IPS DF 6.9 (cell line): ENCODE measurements around the gene TMPRSS11D.

Experiments used
- DNase-seq: peaks from one replicate; pipeline ENCODE4 v3.0.0-alpha.2; 2013; ENCODE audit warnings: low read depth, low spot score
- H3K27ac ChIP-seq: one replicate; pipeline ENCODE4 v1.5.1; 2013; ENCODE audit warnings: low read length, control low read depth
- H3K27me3 ChIP-seq: 2 replicates; pipeline ENCODE4 v1.6.1; 2013; ENCODE audit warnings: mild to moderate bottlenecking, low read length; ENCODE audit not compliant: control insufficient read depth, insufficient read depth
- H3K36me3 ChIP-seq: 2 replicates; pipeline ENCODE4 v1.6.1; 2013; ENCODE audit warnings: low read length; ENCODE audit not compliant: control insufficient read depth, insufficient read depth
- H3K4me1 ChIP-seq: 2 replicates; pipeline ENCODE4 v1.6.1; 2013; ENCODE audit warnings: low read length; ENCODE audit not compliant: control insufficient read depth, insufficient read depth
- H3K4me3 ChIP-seq: 2 replicates; pipeline ENCODE4 v1.5.1; 2013; ENCODE audit warnings: mild to moderate bottlenecking, low read length
- H3K9me3 ChIP-seq: 2 replicates; pipeline ENCODE4 v1.6.1; 2013; ENCODE audit warnings: low read length, inconsistent platforms; ENCODE audit not compliant: control insufficient read depth, insufficient read depth
- WGBS: extraction: QIAGEN DNeasy Blood & Tissue Kit; methylation state at CpG from one replicate; pipeline ENCODE4 v1.1.7; 2013; ENCODE audit warnings: mixed read lengths, missing lambda C conversion rate; ENCODE audit not compliant: insufficient read length, insufficient coverage; 5-methylcytosine and 5-hydroxymethylcytosine counted together

TMPRSS11D gene, protein sequence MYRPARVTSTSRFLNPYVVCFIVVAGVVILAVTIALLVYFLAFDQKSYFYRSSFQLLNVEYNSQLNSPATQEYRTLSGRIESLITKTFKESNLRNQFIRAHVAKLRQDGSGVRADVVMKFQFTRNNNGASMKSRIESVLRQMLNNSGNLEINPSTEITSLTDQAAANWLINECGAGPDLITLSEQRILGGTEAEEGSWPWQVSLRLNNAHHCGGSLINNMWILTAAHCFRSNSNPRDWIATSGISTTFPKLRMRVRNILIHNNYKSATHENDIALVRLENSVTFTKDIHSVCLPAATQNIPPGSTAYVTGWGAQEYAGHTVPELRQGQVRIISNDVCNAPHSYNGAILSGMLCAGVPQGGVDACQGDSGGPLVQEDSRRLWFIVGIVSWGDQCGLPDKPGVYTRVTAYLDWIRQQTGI

GRCh38 chr4:67883902-67884301 is at the start of gene TMPRSS11D:
TMPRSS11D (minus strand) TSS chr4:67884002; CDS start chr4:67883933, 69 bp downstream.
- Histone ChIP-seq H3K4me3 (no peak within 1 kb of the TSS), H3K36me3 (no peaks in the 10 kb centered on the region), H3K9me3 (no peaks in the 10 kb centered on the region), H3K27ac (no peak within 1 kb of the TSS), H3K27me3 (no peaks in the 10 kb centered on the region), H3K4me1 (no peaks in the 10 kb centered on the region)
- WGBS: no CpG with 5 or more reads among the region's 1 CpG
- DNase-seq: no peak

DNA sequence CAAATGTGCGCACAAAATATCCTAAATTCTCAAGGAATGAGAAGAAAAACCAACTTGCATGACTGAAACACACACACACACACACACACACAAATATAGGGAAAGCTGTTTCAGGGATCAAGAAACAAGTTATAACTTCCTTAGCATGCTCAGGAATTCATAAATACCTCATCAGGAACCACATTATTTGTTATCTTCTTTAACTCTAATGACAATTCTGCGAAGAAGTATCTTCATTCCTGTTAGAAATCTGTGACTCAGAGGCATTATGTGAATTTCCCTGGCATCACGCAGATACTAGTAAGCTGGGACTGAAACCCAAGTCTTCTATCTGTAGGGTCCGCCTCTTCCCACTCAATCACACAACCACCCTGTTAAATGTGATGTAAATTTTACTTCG is 49.2 kb upstream of the TMPRSS11D start:
- H3K36me3 ChIP-seq: no peaks in the 10 kb centered on the region
- peaks cover 2% of the 10 kb centered on the region; the same call in 1 of the 2 replicates for H3K4me1 ChIP-seq
- no peak overlapping the region for H3K4me3 ChIP-seq
- H3K27me3 ChIP-seq: no peaks in the 10 kb centered on the region
- no peak for DNase-seq
- H3K9me3 ChIP-seq: no peaks in the 10 kb centered on the region
- no peak overlapping the region for H3K27ac ChIP-seq
- no CpG with 5 or more reads among the region's 5 CpGs for WGBS

GRCh38 chr4:67931256-67931655 is 47.5 kb upstream of the TMPRSS11D start:
- DNase-seq: no peak
- WGBS: no CpG with 5 or more reads among the region's 3 CpGs
- H3K36me3 ChIP-seq: no peaks in the 10 kb centered on the region
- no peaks in the 10 kb centered on the region for H3K27me3 ChIP-seq
- H3K27ac ChIP-seq: no peak overlapping the region
- no peaks in the 10 kb centered on the region for H3K9me3 ChIP-seq
- no peak overlapping the region for H3K4me3 ChIP-seq
- H3K4me1 ChIP-seq: peaks cover 2% of the 10 kb centered on the region; the same call in 1 of the 2 replicates

DNA sequence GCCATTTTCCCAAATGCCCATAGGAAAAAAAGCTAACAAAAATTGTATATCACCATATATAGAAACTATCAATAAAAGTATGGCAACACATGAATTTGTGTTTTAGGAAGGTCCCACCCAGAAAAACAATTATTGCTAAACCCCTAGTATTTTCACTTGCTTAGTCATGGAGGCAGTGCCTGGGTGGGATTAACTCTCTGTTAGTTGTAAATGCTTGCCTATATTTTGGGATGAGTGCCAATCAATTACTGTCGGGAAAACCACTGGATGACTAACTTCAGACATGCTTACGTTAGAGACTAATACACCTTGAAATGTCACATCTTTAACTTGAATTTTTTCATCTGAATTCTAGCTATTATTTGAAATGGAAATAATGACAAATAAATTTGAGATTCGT is 45.6 kb upstream of the TMPRSS11D start:
- Histone ChIP-seq H3K9me3 (no peaks in the 10 kb centered on the region), H3K4me1 (no peaks in the 10 kb centered on the region), H3K4me3 (no peak overlapping the region), H3K36me3 (no peaks in the 10 kb centered on the region), H3K27ac (no peak overlapping the region), H3K27me3 (no peaks in the 10 kb centered on the region)
- no peak for DNase-seq
- no CpG with 5 or more reads among the region's 3 CpGs for WGBS

DNA sequence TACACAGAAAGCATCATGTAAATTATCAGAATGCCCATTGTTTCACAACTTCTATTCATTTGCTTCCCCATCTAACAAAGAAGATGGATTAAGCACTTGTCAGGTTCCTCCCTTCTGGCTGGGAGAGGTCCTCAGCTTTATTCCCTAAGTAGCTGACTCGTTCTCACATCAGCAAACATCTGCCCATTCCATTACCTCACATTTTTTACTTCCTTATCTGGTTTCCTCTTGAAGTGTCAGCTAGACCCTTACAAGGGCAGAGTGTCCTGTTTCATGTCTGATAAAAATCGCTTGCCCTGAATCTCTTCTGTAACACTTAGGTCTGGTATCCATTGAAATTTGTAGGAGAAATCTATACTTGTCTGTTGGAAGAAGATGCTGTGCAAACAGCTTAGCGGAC is 44.7 kb upstream of the TMPRSS11D start:
- Histone ChIP-seq H3K4me3 (no peak overlapping the region), H3K36me3 (no peaks in the 10 kb centered on the region), H3K27me3 (no peaks in the 10 kb centered on the region), H3K4me1 (no peaks in the 10 kb centered on the region), H3K9me3 (no peaks in the 10 kb centered on the region), H3K27ac (no peak overlapping the region)
- no peak for DNase-seq
- no CpG with 5 or more reads among the region's 3 CpGs for WGBS

DNA sequence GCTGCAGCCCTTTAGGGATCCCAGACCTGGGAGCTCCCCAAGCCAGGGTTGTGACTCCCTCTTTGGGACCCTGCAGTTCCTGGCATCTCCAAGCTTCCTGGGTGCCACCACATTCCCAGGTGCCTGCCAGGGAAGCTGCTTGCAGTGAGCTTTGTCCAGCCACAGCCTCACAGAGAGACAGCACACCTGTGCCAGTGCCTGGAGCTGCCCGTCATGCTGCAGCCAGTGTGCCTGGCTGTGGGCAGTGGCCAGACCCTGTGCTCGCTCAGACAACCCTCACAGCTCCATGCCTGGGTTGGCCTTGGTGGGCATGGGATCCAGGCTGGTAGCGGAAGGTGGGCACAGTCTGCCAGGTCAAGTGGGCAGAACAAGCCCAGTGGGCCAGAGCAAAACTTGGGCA is 43.4 kb upstream of the TMPRSS11D start:
- H3K27me3 ChIP-seq: no peaks in the 10 kb centered on the region
- no peaks in the 10 kb centered on the region for H3K9me3 ChIP-seq
- no CpG with 5 or more reads among the region's 3 CpGs for WGBS
- no peaks in the 10 kb centered on the region for H3K4me1 ChIP-seq
- no peak for DNase-seq
- H3K4me3 ChIP-seq: no peak overlapping the region
- H3K27ac ChIP-seq: no peak overlapping the region
- H3K36me3 ChIP-seq: no peaks in the 10 kb centered on the region

DNA sequence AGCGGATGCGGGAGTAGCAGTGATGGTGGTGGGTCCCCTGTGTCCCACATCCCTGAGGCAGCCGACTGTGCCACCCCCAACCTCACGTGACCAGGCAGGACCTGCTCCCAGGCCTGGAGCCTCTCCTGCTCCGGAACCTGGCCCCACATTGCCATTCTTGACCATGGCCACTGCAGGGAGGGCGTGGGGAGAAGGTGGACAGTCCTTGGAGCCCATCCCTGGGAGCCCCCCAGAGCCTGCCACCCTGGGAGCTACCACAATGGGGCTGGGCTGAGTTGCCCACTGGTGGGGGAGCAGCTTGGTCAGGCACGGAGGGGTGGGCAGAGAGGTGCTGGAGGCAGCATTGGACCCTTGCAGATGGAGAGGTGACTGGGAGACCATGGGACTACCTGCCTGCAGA is 42.7 kb upstream of the TMPRSS11D start:
- no CpG with 5 or more reads among the region's 7 CpGs for WGBS

DNA sequence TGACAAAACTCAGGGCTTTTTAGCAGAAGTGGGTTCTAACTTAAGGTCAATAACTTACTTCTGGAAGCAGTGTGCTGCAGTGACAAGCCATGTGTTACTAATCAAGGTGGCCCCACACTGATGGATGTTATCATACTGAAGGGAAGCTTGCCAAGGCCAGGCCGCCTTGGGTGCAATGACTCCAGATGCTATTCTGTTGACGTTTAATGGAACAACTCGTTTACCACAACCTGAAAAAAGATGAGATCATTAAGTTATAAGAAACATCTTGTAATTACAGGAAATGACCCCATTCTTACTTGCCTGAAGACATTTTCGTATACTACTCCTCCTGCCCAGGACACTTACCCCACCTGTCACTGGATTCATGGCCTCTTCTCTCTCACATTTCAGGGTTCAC is 38.9 kb upstream of the TMPRSS11D start:
- Histone ChIP-seq H3K27me3 (no peaks in the 10 kb centered on the region), H3K4me1 (no peaks in the 10 kb centered on the region), H3K27ac (no peak overlapping the region), H3K9me3 (no peaks in the 10 kb centered on the region), H3K4me3 (no peak overlapping the region), H3K36me3 (no peaks in the 10 kb centered on the region)
- DNase-seq: no peak
- no CpG with 5 or more reads among the region's 4 CpGs for WGBS

More for the DNA sequence above, 42.7 kb upstream of the TMPRSS11D start:
- Histone ChIP-seq H3K9me3 (no peaks in the 10 kb centered on the region), H3K4me3 (no peak overlapping the region), H3K27me3 (no peaks in the 10 kb centered on the region), H3K4me1 (no peaks in the 10 kb centered on the region), H3K27ac (no peak overlapping the region), H3K36me3 (no peaks in the 10 kb centered on the region)
- no peak for DNase-seq

- no peak for DNase-seq
- no peak overlapping the region for H3K27ac ChIP-seq
- no peak overlapping the region for H3K4me3 ChIP-seq
- H3K36me3 ChIP-seq: no peaks in the 10 kb centered on the region
- H3K9me3 ChIP-seq: no peaks in the 10 kb centered on the region
- no peaks in the 10 kb centered on the region for H3K27me3 ChIP-seq
- no peaks in the 10 kb centered on the region for H3K4me1 ChIP-seq
Measured at GRCh38 chr4:67918428-67918827, 34.6 kb upstream of the TMPRSS11D start.

- Histone ChIP-seq H3K27ac (no peak overlapping the region), H3K4me3 (no peak overlapping the region), H3K27me3 (no peaks in the 10 kb centered on the region), H3K4me1 (no peaks in the 10 kb centered on the region), H3K9me3 (no peaks in the 10 kb centered on the region), H3K36me3 (no peaks in the 10 kb centered on the region)
- no CpG with 5 or more reads among the region's 5 CpGs for WGBS
- DNase-seq: no peak
Measured at GRCh38 chr4:67915400-67915966, 31.7 kb upstream of the TMPRSS11D start.

DNA sequence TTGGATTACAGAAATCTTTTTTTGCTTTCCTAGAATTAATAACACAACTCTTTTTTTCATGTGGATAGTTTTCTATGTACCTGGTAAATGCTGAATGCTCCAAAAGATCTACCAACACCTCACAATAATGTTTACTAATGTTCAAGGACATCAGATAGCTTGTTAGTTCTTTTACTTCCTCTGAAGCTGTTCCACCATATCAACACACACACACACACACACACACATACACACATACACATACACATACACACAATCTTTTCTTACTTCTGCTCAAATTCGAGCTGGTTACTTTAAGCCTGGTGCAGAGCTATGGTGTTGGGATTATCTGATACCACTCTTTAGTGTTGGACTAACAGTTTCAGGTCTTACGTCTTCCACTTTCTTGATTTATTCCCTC is 28.3 kb upstream of the TMPRSS11D start:
- Histone ChIP-seq H3K27ac (no peak overlapping the region), H3K9me3 (no peaks in the 10 kb centered on the region), H3K4me1 (no peaks in the 10 kb centered on the region), H3K27me3 (no peaks in the 10 kb centered on the region), H3K4me3 (no peak overlapping the region), H3K36me3 (no peaks in the 10 kb centered on the region)
- DNase-seq: no peak
- WGBS: 100% methylated on average over 1 of the region's 2 CpGs
